Neural crest cell (in vitro differentiated cells): ENCODE measurements around the gene NBPF11. TPM values are rescaled to one million over a fixed set of nuclear protein-coding genes. Genes with fewer than 3 reads are reported as not detected.

Experiments
- total RNA-seq: library from RNA; stranded (reverse); gene quantifications from 2 replicates; pipeline ENCODE4 v1.2.1, GENCODE V29; 2021

Gene NBPF11
- total RNA-seq, 1 donor from 2014 or later = 18.5 TPM

Other genes with a start within 250 kb of the NBPF11 start
- gene GJA8, start 249.5 kb downstream of the NBPF11 start, total RNA-seq = not detected in 2 replicates
- 19.4 and 20.6 TPM in 2 replicates for gene GPR89B, start 223.9 kb downstream of the NBPF11 start, total RNA-seq